ENCODE results near the gene KIAA1549. TPM values are rescaled to one million over a fixed set of nuclear protein-coding genes. Genes with fewer than 3 reads are reported as not detected.

Gene KIAA1549
- polyA plus RNA-seq, 2 of the 4 experiments (the other 2 are of a cell fraction) = 4.1 to 4.7 TPM

- 95% methylated on average over 5 of the region's 5 CpGs for WGBS (ENCODE audit: missing lambda C conversion rate)
- ChIA-PET POLR2A (no interaction called here), CTCF (interaction anchor here (0.8 to 1.5 kb wide), 4 partner anchors 9 to 45 kb away, joined by 3 read pairs; no protein-coding TSS in a partner anchor)
- DNase-seq (ENCODE audit: low read depth in 1 of 2, low spot score in 1 of 2) (no peak), ATAC-seq (no peak), FAIRE-seq (no peak)
- TF ChIP-seq FOSB (CRISPR knock-in tag; IDR thresholded peaks at IDR 0.05) (no peak), MYC (IDR thresholded peaks at IDR 0.05; ENCODE audit: borderline replicate concordance, low read length) (no peak), MAFK (IDR thresholded peaks at IDR 0.05; ENCODE audit: partially characterized antibody) (no peak), KDM5A (IDR thresholded peaks at IDR 0.05) (no peak), HOXA7 (CRISPR knock-in tag; IDR thresholded peaks at IDR 0.05) (no peak), HES2 (IDR thresholded peaks at IDR 0.05) (no peak), RFX5 (IDR thresholded peaks at IDR 0.05) (no peak), ZNF302 (CRISPR knock-in tag; IDR thresholded peaks at IDR 0.05) (no peak), POLR2A (IDR thresholded peaks at IDR 0.05; ENCODE audit: low read length) (no peak), SREBF2 (IDR thresholded peaks at IDR 0.05) (no peak), CBX8 (IDR thresholded peaks at IDR 0.05) (no peak), RNF2 (IDR thresholded peaks at IDR 0.05; ENCODE audit: borderline replicate concordance, low read depth) (no peak), KDM1A (IDR thresholded peaks at IDR 0.05; ENCODE audit: low read depth) (no peak), HMGXB4 (CRISPR knock-in tag; IDR thresholded peaks at IDR 0.05; ENCODE audit: borderline replicate concordance) (no peak), PHF8 (IDR thresholded peaks at IDR 0.05; ENCODE audit: borderline replicate concordance, low read depth) (no peak), RAD21 (conservative IDR thresholded peaks at IDR 0.05 in 1 of 2, IDR thresholded peaks at IDR 0.05 in 1 of 2) (no peak), ZFP36 (IDR thresholded peaks at IDR 0.05; ENCODE audit: borderline replicate concordance, partially characterized antibody) (no peak), EP300 (IDR thresholded peaks at IDR 0.05) (no peak)
- TF ChIP-seq, protein P1, sequence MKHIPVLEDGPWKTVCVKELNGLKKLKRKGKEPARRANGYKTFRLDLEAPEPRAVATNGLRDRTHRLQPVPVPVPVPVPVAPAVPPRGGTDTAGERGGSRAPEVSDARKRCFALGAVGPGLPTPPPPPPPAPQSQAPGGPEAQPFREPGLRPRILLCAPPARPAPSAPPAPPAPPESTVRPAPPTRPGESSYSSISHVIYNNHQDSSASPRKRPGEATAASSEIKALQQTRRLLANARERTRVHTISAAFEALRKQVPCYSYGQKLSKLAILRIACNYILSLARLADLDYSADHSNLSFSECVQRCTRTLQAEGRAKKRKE (CRISPR knock-in tag; IDR thresholded peaks at IDR 0.05; ENCODE audit: low read depth) = no peak
- H3K4me3 ChIP-seq = no peak overlapping the region
- no peaks in the 10 kb centered on the region for H3K4me1 ChIP-seq
- H3K4me2 ChIP-seq = no peak overlapping the region
- no peaks in the 10 kb centered on the region for H3K9me3 ChIP-seq
- no peak overlapping the region for H3K27ac ChIP-seq
Observed at GRCh38 chr7:138907201-138907847, 73.9 kb downstream of the KIAA1549 start.

DNA sequence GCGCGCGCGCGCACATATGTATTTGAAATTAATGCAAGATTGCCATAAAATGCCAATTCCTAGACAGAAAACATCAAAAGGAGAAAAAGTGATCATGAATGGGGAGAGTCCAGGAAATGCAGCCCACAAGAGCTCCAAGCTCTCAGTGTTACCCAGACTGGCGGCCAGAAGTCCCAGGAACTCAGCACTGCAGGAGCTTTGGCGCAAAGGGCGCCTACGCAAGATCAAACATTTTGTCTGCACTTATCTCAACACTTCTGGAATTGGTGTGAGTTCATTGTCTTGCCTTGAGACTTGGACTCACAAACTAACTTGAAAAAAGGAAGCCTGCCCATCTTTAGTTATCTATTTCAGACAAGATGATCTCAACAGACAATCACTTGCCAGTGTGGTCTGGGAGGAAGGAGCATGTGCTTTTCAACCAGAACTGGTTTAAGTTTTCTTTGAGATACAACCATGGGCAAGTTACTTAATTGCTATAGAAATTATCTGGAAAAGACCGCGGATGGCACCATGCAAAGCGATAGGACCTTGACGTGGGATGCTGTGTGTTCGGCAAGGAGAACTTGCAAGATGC, 77.2 kb downstream of the KIAA1549 start:
- FAIRE-seq = no peak
- ChIA-PET CTCF (interaction anchor here (1.3 kb wide), 1 partner anchor 11 kb away, joined by 4 read pairs; no protein-coding TSS in a partner anchor), POLR2A (no interaction called here)
- TF ChIP-seq HEYL (CRISPR knock-in tag; IDR thresholded peaks at IDR 0.05) = no peak
- TF ChIP-seq PHF8 (IDR thresholded peaks at IDR 0.05; ENCODE audit: borderline replicate concordance, low read depth) = no peak
- no peak for TF ChIP-seq ZFP36 (IDR thresholded peaks at IDR 0.05; ENCODE audit: borderline replicate concordance, partially characterized antibody)
- TF ChIP-seq, protein P1 (CRISPR knock-in tag; IDR thresholded peaks at IDR 0.05; ENCODE audit: low read depth) = no peak
- no peak for TF ChIP-seq ZNF302 (CRISPR knock-in tag; IDR thresholded peaks at IDR 0.05)
- no peak for TF ChIP-seq HES2 (IDR thresholded peaks at IDR 0.05)
- TF ChIP-seq EHMT2 (IDR thresholded peaks at IDR 0.05; ENCODE audit: low read depth) = no peak
- TF ChIP-seq CBX8 (IDR thresholded peaks at IDR 0.05) = no peak
- TF ChIP-seq, protein P2, sequence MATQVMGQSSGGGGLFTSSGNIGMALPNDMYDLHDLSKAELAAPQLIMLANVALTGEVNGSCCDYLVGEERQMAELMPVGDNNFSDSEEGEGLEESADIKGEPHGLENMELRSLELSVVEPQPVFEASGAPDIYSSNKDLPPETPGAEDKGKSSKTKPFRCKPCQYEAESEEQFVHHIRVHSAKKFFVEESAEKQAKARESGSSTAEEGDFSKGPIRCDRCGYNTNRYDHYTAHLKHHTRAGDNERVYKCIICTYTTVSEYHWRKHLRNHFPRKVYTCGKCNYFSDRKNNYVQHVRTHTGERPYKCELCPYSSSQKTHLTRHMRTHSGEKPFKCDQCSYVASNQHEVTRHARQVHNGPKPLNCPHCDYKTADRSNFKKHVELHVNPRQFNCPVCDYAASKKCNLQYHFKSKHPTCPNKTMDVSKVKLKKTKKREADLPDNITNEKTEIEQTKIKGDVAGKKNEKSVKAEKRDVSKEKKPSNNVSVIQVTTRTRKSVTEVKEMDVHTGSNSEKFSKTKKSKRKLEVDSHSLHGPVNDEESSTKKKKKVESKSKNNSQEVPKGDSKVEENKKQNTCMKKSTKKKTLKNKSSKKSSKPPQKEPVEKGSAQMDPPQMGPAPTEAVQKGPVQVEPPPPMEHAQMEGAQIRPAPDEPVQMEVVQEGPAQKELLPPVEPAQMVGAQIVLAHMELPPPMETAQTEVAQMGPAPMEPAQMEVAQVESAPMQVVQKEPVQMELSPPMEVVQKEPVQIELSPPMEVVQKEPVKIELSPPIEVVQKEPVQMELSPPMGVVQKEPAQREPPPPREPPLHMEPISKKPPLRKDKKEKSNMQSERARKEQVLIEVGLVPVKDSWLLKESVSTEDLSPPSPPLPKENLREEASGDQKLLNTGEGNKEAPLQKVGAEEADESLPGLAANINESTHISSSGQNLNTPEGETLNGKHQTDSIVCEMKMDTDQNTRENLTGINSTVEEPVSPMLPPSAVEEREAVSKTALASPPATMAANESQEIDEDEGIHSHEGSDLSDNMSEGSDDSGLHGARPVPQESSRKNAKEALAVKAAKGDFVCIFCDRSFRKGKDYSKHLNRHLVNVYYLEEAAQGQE (IDR thresholded peaks at IDR 0.05) = no peak
- H3K9me3 ChIP-seq = no peaks in the 10 kb centered on the region
- DNase-seq (ENCODE audit: low read depth in 1 of 2, low spot score in 1 of 2) = no peak
- ATAC-seq = no peak
- H3K27ac ChIP-seq = no peak overlapping the region
- H3K4me1 ChIP-seq = no peaks in the 10 kb centered on the region
- WGBS (ENCODE audit: missing lambda C conversion rate) = 92% methylated on average over 14 of the region's 14 CpGs
- H3K4me3 ChIP-seq = no peak overlapping the region
- H3K4me2 ChIP-seq = no peak overlapping the region
